Liver (tissue), 3 donors: ENCODE measurements around the gene CNP.

Source experiments
- ATF3 ChIP-seq: IDR thresholded peaks from 2 replicates; pipeline ENCODE4 v1.6.1; 2016; ENCODE audit warnings: antibody characterized with exemption
- CTCF ChIP-seq: fragments of 150-350 bp; IDR thresholded peaks from 2 replicates; pipeline ENCODE4 v1.5.1; 2017; ENCODE audit warnings: improper control_type of control experiment, low read depth, low read length; ENCODE audit not compliant: missing input control
- EGR1 ChIP-seq, 2 donors: IDR thresholded peaks; 2 replicates each; pipeline ENCODE4 v1.6.1; 2016 to 2018; ENCODE audit warnings: antibody characterized with exemption in 2 of 2, low read depth in 2 of 2
- FOXA1 ChIP-seq: IDR thresholded peaks from 2 replicates; pipeline ENCODE4 v1.6.1; 2016; ENCODE audit warnings: antibody characterized with exemption
- GABPA ChIP-seq, 2 donors: IDR thresholded peaks in 1 of 2; conservative IDR thresholded peaks in 1 of 2; 2 replicates each; pipeline ENCODE4 v1.6.1; 2016; ENCODE audit warnings: antibody characterized with exemption in 2 of 2, mild to moderate bottlenecking in 1 of 2, moderate library complexity in 1 of 2
- MAX ChIP-seq: IDR thresholded peaks from 2 replicates; pipeline ENCODE4 v1.6.1; 2016; ENCODE audit warnings: antibody characterized with exemption
- ZBTB33 ChIP-seq: IDR thresholded peaks from 2 replicates; pipeline ENCODE4 v1.6.1; 2016; ENCODE audit warnings: antibody characterized with exemption
- donor health status: healthy.
- donor health status: healthy.

GRCh38 chr17:42002792-42003301 lies 36.3 kb downstream of the CNP start:
- TF ChIP-seq ATF3 (no peak), CTCF (no peak), ZBTB33 (no peak), FOXA1 (no peak), GABPA (IDR thresholded peaks at IDR 0.05 in 1 of 2, conservative IDR thresholded peaks at IDR 0.05 in 1 of 2) (no peak), EGR1 (IDR thresholded peaks at IDR 0.05; ENCODE audit: low read depth in 2 of 2) (no peak), MAX (no peak)
